CD4-positive, alpha-beta T cell (primary cell): ENCODE data around the gene PRAC2. TPM values are rescaled to one million over a fixed set of nuclear protein-coding genes. Genes with fewer than 3 reads are reported as not detected.

Source experiments
- ATAC-seq: fragments of 200-7000 bp; cut with Tn5 transposase; one replicate; pipeline ENCODE4 v1.10.0; 2022; ENCODE audit warnings: mild to moderate bottlenecking; ENCODE audit not compliant: poor library complexity
- CTCF ChIA-PET: fragments of 350-600 bp; sonication (Branson Sonifier 250); formaldehyde crosslinking; loops from one replicate; lab custom pipeline; 2021; ENCODE audit warnings: antibody characterized with exemption, inconsistent platforms; lab: Charles Lee
- POLR2A ChIA-PET: fragments of 350-600 bp; sonication (Branson Sonifier 250); formaldehyde crosslinking; loops from one replicate; lab custom pipeline; 2021; ENCODE audit warnings: antibody characterized with exemption, inconsistent platforms; lab: Charles Lee
- DNase-seq, 14 experiments: peaks; one replicate each; pipeline ENCODE4 v3.0.0-alpha.2; 2013 to 2020; ENCODE audit warnings: mixed read lengths in 2 of 14
- H3K27ac ChIP-seq, 2 donors: one replicate each; pipeline versions ENCODE4 v1.5.1 to v1.7.0; 2013; ENCODE audit warnings: low read length in 2 of 2, low read depth in 1 of 2, mild to moderate bottlenecking in 1 of 2
- H3K27me3 ChIP-seq, 2 experiments: 1 replicate in 1 of 2; 2 replicates in 1 of 2; pipeline versions ENCODE4 v1.6.1 to v1.7.0; 2013; ENCODE audit warnings: low read length in 2 of 2, control low read depth in 1 of 2, mild to moderate bottlenecking in 1 of 2, moderate library complexity in 1 of 2; ENCODE audit not compliant: insufficient read depth in 2 of 2, control insufficient read depth in 1 of 2
- H3K36me3 ChIP-seq: one replicate; pipeline ENCODE4 v1.6.1; 2013; ENCODE audit warnings: low read length, control low read depth; ENCODE audit not compliant: insufficient read depth
- H3K4me1 ChIP-seq: one replicate; pipeline ENCODE4 v1.6.1; 2013; ENCODE audit warnings: low read length, control low read depth; ENCODE audit not compliant: insufficient read depth
- H3K4me3 ChIP-seq: one replicate; pipeline ENCODE4 v1.5.1; 2013; ENCODE audit warnings: mild to moderate bottlenecking, low read length, moderate library complexity
- H3K9me3 ChIP-seq, 2 experiments: 1 replicate in 1 of 2; 2 replicates in 1 of 2; pipeline versions ENCODE4 v1.6.1 to v1.7.0; 2013; ENCODE audit warnings: low read length in 2 of 2, mild to moderate bottlenecking in 2 of 2, control low read depth in 1 of 2, moderate library complexity in 1 of 2; ENCODE audit not compliant: control insufficient read depth in 1 of 2, insufficient read depth in 1 of 2
- H3K27ac Mint-ChIP-seq: one replicate; pipeline ENCODE4 v1.8.0; 2020; ENCODE audit warnings: mixed read lengths
- H3K27me3 Mint-ChIP-seq: one replicate; pipeline ENCODE4 v1.8.0; 2021; ENCODE audit warnings: mixed read lengths
- H3K36me3 Mint-ChIP-seq: one replicate; pipeline ENCODE4 v1.8.0; 2021; ENCODE audit warnings: low read depth, mixed read lengths
- H3K4me1 Mint-ChIP-seq: one replicate; pipeline ENCODE4 v1.8.0; 2021; ENCODE audit warnings: low read depth, mixed read lengths
- H3K4me3 Mint-ChIP-seq: one replicate; pipeline ENCODE4 v1.8.0; 2020; ENCODE audit warnings: mild to moderate bottlenecking, mixed read lengths
- H3K9me3 Mint-ChIP-seq: one replicate; pipeline ENCODE4 v1.8.0; 2020; ENCODE audit warnings: mixed read lengths
- intact Hi-C, 2 experiments: fragments of 100-400 bp; cut with DNase I in 1 of 2; cut with micrococcal nuclease in 1 of 2; formaldehyde crosslinking; loops; one replicate each; pipeline versions ENCODE4 v1.15.1 to v1.9.0; 2023 to 2025; cut with DNase I, micrococcal nuclease
- total RNA-seq, 174 experiments: library from RNA in 2 of 174; stranded (reverse) in 2 of 174; gene quantifications; one replicate each; pipeline ENCODE4 v1.2.3 and lab custom pipeline; 2021 to 2026
- TF ChIP-seq, protein P1 (sequence below): fragments of 200-600 bp; IDR thresholded peaks from one replicate; pipeline ENCODE4 v1.8.0; 2022; ENCODE audit warnings: antibody characterized with exemption, mild to moderate bottlenecking

The PRAC2 gene
- total RNA-seq, 2 experiments from 2014 or later, result not detected

DNA sequence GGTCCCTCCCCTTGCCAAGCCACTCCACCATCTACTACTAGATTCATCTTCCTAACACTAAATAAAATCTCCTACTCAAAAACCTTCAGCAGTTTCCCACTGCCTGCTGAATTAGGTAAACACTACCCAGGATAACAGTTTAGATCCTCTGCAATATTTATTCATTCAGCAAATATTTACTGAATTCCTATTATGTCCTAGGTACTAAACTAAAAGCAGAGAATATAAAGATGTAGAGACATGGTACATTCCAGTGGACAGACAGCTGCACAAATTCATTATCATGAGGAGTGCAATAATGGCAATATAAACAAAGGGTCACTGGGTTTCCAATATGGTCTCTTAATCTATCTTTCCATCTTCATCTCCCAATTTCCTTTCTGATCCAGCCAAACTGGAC, 36.3 kb downstream of the PRAC2 start:
- Histone ChIP-seq H3K27ac (no peak overlapping the region), H3K36me3 (no peaks in the 10 kb centered on the region), H3K4me3 (no peak overlapping the region), H3K27me3 (peaks cover 53 to 77% of the 10 kb centered on the region in 2 experiments), H3K9me3 (peaks cover 0 to 9% of the 10 kb centered on the region in 2 experiments), H3K4me1 (peaks cover 9% of the 10 kb centered on the region)
- ChIA-PET POLR2A (no interaction called here), CTCF (no interaction called here)
- H3K27ac Mint-ChIP-seq, result no peak overlapping the region
- TF ChIP-seq, protein P1, sequence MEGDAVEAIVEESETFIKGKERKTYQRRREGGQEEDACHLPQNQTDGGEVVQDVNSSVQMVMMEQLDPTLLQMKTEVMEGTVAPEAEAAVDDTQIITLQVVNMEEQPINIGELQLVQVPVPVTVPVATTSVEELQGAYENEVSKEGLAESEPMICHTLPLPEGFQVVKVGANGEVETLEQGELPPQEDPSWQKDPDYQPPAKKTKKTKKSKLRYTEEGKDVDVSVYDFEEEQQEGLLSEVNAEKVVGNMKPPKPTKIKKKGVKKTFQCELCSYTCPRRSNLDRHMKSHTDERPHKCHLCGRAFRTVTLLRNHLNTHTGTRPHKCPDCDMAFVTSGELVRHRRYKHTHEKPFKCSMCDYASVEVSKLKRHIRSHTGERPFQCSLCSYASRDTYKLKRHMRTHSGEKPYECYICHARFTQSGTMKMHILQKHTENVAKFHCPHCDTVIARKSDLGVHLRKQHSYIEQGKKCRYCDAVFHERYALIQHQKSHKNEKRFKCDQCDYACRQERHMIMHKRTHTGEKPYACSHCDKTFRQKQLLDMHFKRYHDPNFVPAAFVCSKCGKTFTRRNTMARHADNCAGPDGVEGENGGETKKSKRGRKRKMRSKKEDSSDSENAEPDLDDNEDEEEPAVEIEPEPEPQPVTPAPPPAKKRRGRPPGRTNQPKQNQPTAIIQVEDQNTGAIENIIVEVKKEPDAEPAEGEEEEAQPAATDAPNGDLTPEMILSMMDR, result no peak
- no peak overlapping the region for H3K4me3 Mint-ChIP-seq
- no peaks in the 10 kb centered on the region for H3K9me3 Mint-ChIP-seq
- no peaks in the 10 kb centered on the region for H3K36me3 Mint-ChIP-seq
- no peak for DNase-seq
- intact Hi-C loops, result no loop called here
- H3K27me3 Mint-ChIP-seq, result peaks cover 92% of the 10 kb centered on the region
- H3K4me1 Mint-ChIP-seq, result peaks cover 4% of the 10 kb centered on the region
- no peak for ATAC-seq

GRCh38 chr17:48760411-48760810, 37.4 kb downstream of the PRAC2 start:
- no peaks in the 10 kb centered on the region for H3K9me3 Mint-ChIP-seq
- peaks cover 42 to 66% of the 10 kb centered on the region in 2 experiments for H3K27me3 ChIP-seq
- H3K9me3 ChIP-seq, result no peaks in the 10 kb centered on the region
- intact Hi-C loops, result no loop called here
- H3K27ac Mint-ChIP-seq, result no peak overlapping the region
- DNase-seq (no peak), ATAC-seq (no peak)
- no peak overlapping the region for H3K27ac ChIP-seq
- CTCF ChIA-PET, result no interaction called here
- POLR2A ChIA-PET, result no interaction called here
- no peaks in the 10 kb centered on the region for H3K4me1 ChIP-seq
- no peak overlapping the region for H3K4me3 Mint-ChIP-seq
- TF ChIP-seq, protein P1, result no peak
- no peaks in the 10 kb centered on the region for H3K36me3 Mint-ChIP-seq
- H3K27me3 Mint-ChIP-seq, result peaks cover 92% of the 10 kb centered on the region
- no peak overlapping the region for H3K4me3 ChIP-seq
- no peaks in the 10 kb centered on the region for H3K36me3 ChIP-seq
- no peaks in the 10 kb centered on the region for H3K4me1 Mint-ChIP-seq

GRCh38 chr17:48761114-48761513, 38.1 kb downstream of the PRAC2 start:
- no peak overlapping the region for H3K27ac ChIP-seq
- Mint-ChIP-seq H3K27ac (no peak overlapping the region), H3K27me3 (peaks cover 92% of the 10 kb centered on the region), H3K36me3 (no peaks in the 10 kb centered on the region), H3K4me3 (no peak overlapping the region), H3K9me3 (no peaks in the 10 kb centered on the region), H3K4me1 (no peaks in the 10 kb centered on the region)
- CTCF ChIA-PET, result no interaction called here
- TF ChIP-seq, protein P1, result no peak
- H3K4me1 ChIP-seq, result no peaks in the 10 kb centered on the region
- no peak for DNase-seq
- POLR2A ChIA-PET, result no interaction called here
- H3K4me3 ChIP-seq, result no peak overlapping the region
- intact Hi-C loops, result no loop called here
- H3K9me3 ChIP-seq, result no peaks in the 10 kb centered on the region
- no peak for ATAC-seq
- peaks cover 40 to 63% of the 10 kb centered on the region in 2 experiments for H3K27me3 ChIP-seq
- H3K36me3 ChIP-seq, result no peaks in the 10 kb centered on the region
